SJSA1 (cell line): ENCODE data around the gene ADAMTS9. TPM values are rescaled to one million over a fixed set of nuclear protein-coding genes. Genes with fewer than 3 reads are reported as not detected.

Source experiments
- DNase-seq, 2 experiments: peaks; one replicate each; pipeline ENCODE4 v3.0.0-alpha.2; 2015 to 2020; ENCODE audit warnings: low spot score in 2 of 2, low read depth in 1 of 2
- H3K27ac ChIP-seq: fragments of 250-450 bp; sonication (Bioruptor Pico); 2 replicates; pipeline ENCODE4 v1.5.1; 2020; ENCODE audit warnings: mild to moderate bottlenecking, moderate library complexity
- H3K27me3 ChIP-seq: fragments of 250-450 bp; sonication (Bioruptor Pico); replicated peaks from 2 replicates; pipeline ENCODE4 v1.5.1; 2020; ENCODE audit warnings: mild to moderate bottlenecking, moderate library complexity
- H3K36me3 ChIP-seq: fragments of 250-450 bp; sonication (Bioruptor Pico); 2 replicates; pipeline ENCODE4 v1.5.1; 2020; ENCODE audit warnings: mild to moderate bottlenecking
- H3K4me1 ChIP-seq: fragments of 250-450 bp; sonication (Bioruptor Pico); replicated peaks from 2 replicates; pipeline ENCODE4 v1.6.1; 2021; ENCODE audit warnings: mild to moderate bottlenecking
- H3K4me3 ChIP-seq: fragments of 250-450 bp; sonication (Bioruptor Pico); 2 replicates; pipeline ENCODE4 v1.5.1; 2020; ENCODE audit warnings: mild to moderate bottlenecking
- H3K9me3 ChIP-seq: fragments of 250-450 bp; sonication (Bioruptor Pico); replicated peaks from 2 replicates; pipeline ENCODE4 v1.5.1; 2020; ENCODE audit warnings: mild to moderate bottlenecking
- total RNA-seq: library from RNA; depleted of rRNA; stranded (reverse); fragments of >200 nt; shearing (Covaris generic); gene quantifications from 2 replicates; pipeline ENCODE4 v1.2.3, GENCODE V29; 2014

Gene ADAMTS9
- total RNA-seq, 1 experiment from 2014 or later, result 5.6 TPM

- H3K36me3 ChIP-seq, result no peaks in the 10 kb centered on the region
- H3K4me1 ChIP-seq, result no peaks in the 10 kb centered on the region
- no peak overlapping the region for H3K4me3 ChIP-seq
- no peaks in the 10 kb centered on the region for H3K9me3 ChIP-seq
- no peaks in the 10 kb centered on the region for H3K27me3 ChIP-seq
- H3K27ac ChIP-seq, result no peak overlapping the region
- no peak for DNase-seq
Measured at GRCh38 chr3:64676831-64677230, 11.0 kb downstream of the ADAMTS9 start.

- Histone ChIP-seq H3K9me3 (no peaks in the 10 kb centered on the region), H3K27me3 (no peaks in the 10 kb centered on the region), H3K4me3 (no peak overlapping the region), H3K27ac (no peak overlapping the region), H3K4me1 (no peaks in the 10 kb centered on the region), H3K36me3 (no peaks in the 10 kb centered on the region)
- no peak for DNase-seq
Measured at GRCh38 chr3:64675687-64676247, 12.0 kb downstream of the ADAMTS9 start.

- Histone ChIP-seq H3K4me1 (peaks cover 7% of the 10 kb centered on the region), H3K27me3 (no peaks in the 10 kb centered on the region), H3K9me3 (no peaks in the 10 kb centered on the region), H3K4me3 (no peak overlapping the region), H3K36me3 (no peaks in the 10 kb centered on the region), H3K27ac (no peak overlapping the region)
- DNase-seq, result no peak
Measured at GRCh38 chr3:64674591-64675076, 13.2 kb downstream of the ADAMTS9 start.

GRCh38 chr3:64673159-64673715, 14.6 kb downstream of the ADAMTS9 start:
- Histone ChIP-seq H3K9me3 (no peaks in the 10 kb centered on the region), H3K4me3 (no peak overlapping the region), H3K36me3 (no peaks in the 10 kb centered on the region), H3K4me1 (peaks cover 21% of the 10 kb centered on the region), H3K27ac (no peak overlapping the region), H3K27me3 (no peaks in the 10 kb centered on the region)
- DNase-seq, result no peak

GRCh38 chr3:64668582-64669510, 19.0 kb downstream of the ADAMTS9 start:
- Histone ChIP-seq H3K27ac (peak overlapping the region; percentile 52), H3K9me3 (no peaks in the 10 kb centered on the region), H3K36me3 (no peaks in the 10 kb centered on the region), H3K4me1 (peaks cover 52% of the 10 kb centered on the region), H3K4me3 (no peak overlapping the region), H3K27me3 (no peaks in the 10 kb centered on the region)
- DNase-seq, result peak; percentile 81 to 87

- peak overlapping the region; percentile 13; the same call in 1 of the 2 replicates for H3K27ac ChIP-seq
Measured at GRCh38 chr3:64667887-64668581, 19.8 kb downstream of the ADAMTS9 start.

GRCh38 chr3:64667138-64667537, 20.7 kb downstream of the ADAMTS9 start:
- no peak overlapping the region for H3K4me3 ChIP-seq
- no peaks in the 10 kb centered on the region for H3K27me3 ChIP-seq
- H3K27ac ChIP-seq, result no peak overlapping the region
- H3K9me3 ChIP-seq, result no peaks in the 10 kb centered on the region
- H3K4me1 ChIP-seq, result peaks cover 52% of the 10 kb centered on the region
- no peak for DNase-seq
- no peaks in the 10 kb centered on the region for H3K36me3 ChIP-seq

More at GRCh38 chr3:64667887-64668581, 19.8 kb downstream of the ADAMTS9 start:
- Histone ChIP-seq H3K9me3 (no peaks in the 10 kb centered on the region), H3K36me3 (no peaks in the 10 kb centered on the region), H3K4me1 (peaks cover 52% of the 10 kb centered on the region), H3K4me3 (no peak overlapping the region), H3K27me3 (no peaks in the 10 kb centered on the region)
- no peak for DNase-seq

- Histone ChIP-seq H3K9me3 (no peaks in the 10 kb centered on the region), H3K36me3 (no peaks in the 10 kb centered on the region), H3K27me3 (no peaks in the 10 kb centered on the region), H3K27ac (peak overlapping the region; percentile 66), H3K4me1 (peaks cover 52% of the 10 kb centered on the region), H3K4me3 (no peak overlapping the region)
- DNase-seq, result peak in 1 of 2 experiments; percentile 32
Measured at GRCh38 chr3:64666171-64666588, 21.6 kb downstream of the ADAMTS9 start.

GRCh38 chr3:64664397-64664796, 23.4 kb downstream of the ADAMTS9 start:
- H3K9me3 ChIP-seq, result no peaks in the 10 kb centered on the region
- H3K27ac ChIP-seq, result no peak overlapping the region
- H3K4me3 ChIP-seq, result no peak overlapping the region
- DNase-seq, result no peak
- H3K4me1 ChIP-seq, result peaks cover 43% of the 10 kb centered on the region
- no peaks in the 10 kb centered on the region for H3K36me3 ChIP-seq
- H3K27me3 ChIP-seq, result no peaks in the 10 kb centered on the region

GRCh38 chr3:64659617-64659978, 28.2 kb downstream of the ADAMTS9 start:
- no peak overlapping the region for H3K27ac ChIP-seq
- no peaks in the 10 kb centered on the region for H3K4me1 ChIP-seq
- no peaks in the 10 kb centered on the region for H3K36me3 ChIP-seq
- no peaks in the 10 kb centered on the region for H3K9me3 ChIP-seq
- H3K27me3 ChIP-seq, result no peaks in the 10 kb centered on the region
- no peak overlapping the region for H3K4me3 ChIP-seq
- DNase-seq, result no peak

GRCh38 chr3:64658001-64658400, 29.8 kb downstream of the ADAMTS9 start:
- Histone ChIP-seq H3K27me3 (no peaks in the 10 kb centered on the region), H3K9me3 (no peaks in the 10 kb centered on the region), H3K4me3 (no peak overlapping the region), H3K36me3 (no peaks in the 10 kb centered on the region), H3K4me1 (no peaks in the 10 kb centered on the region), H3K27ac (no peak overlapping the region)
- DNase-seq, result no peak

GRCh38 chr3:64656544-64656943, 31.3 kb downstream of the ADAMTS9 start:
- H3K27me3 ChIP-seq, result no peaks in the 10 kb centered on the region
- H3K27ac ChIP-seq, result no peak overlapping the region
- H3K4me3 ChIP-seq, result no peak overlapping the region
- no peaks in the 10 kb centered on the region for H3K36me3 ChIP-seq
- peaks cover 5% of the 10 kb centered on the region for H3K4me1 ChIP-seq
- DNase-seq, result no peak
- H3K9me3 ChIP-seq, result no peaks in the 10 kb centered on the region

GRCh38 chr3:64655160-64655559, 32.6 kb downstream of the ADAMTS9 start:
- Histone ChIP-seq H3K27ac (no peak overlapping the region), H3K36me3 (no peaks in the 10 kb centered on the region), H3K9me3 (no peaks in the 10 kb centered on the region), H3K4me3 (no peak overlapping the region), H3K27me3 (no peaks in the 10 kb centered on the region), H3K4me1 (peaks cover 19% of the 10 kb centered on the region)
- no peak for DNase-seq
